Left cardiac atrium (tissue), 4 donors: ENCODE measurements around the gene FGFR3. TPM values are rescaled to one million over a fixed set of nuclear protein-coding genes. Genes with fewer than 3 reads are reported as not detected.

Experiments
- ATAC-seq, 2 donors: fragments of 200-7000 bp; cut with Tn5 transposase; one replicate each; pipeline ENCODE4 v1.9.1; 2020; ENCODE audit warnings: mild to moderate bottlenecking in 2 of 2, moderate library complexity in 2 of 2
- DNase-seq: peaks from one replicate; pipeline ENCODE4 v3.0.0-alpha.2; 2020
- intact Hi-C, 2 donors: fragments of 100-400 bp; cut with DNase I; formaldehyde crosslinking; loops; one replicate each; pipeline versions ENCODE4 v1.14.1 to v1.15.1; 2022 to 2023
- total RNA-seq, 2 donors: library from RNA; stranded (reverse); fragmentation: NEBNext Ultra II Directional; extraction: Animal tissue kit (Norgen Biotek cat#: 25700); gene quantifications; one replicate each; pipeline ENCODE4 v1.2.1, GENCODE V29; 2021
- donor health status: DM: no; HTN: yes; CAD: no.
- donor health status: DM: no; HTN: yes; CAD: no; lungs with severe emphysema.
- donor health status: DM: yes; HTN: yes; CAD: no.
- donor health status: Dilated cardiomyopathy.

Gene FGFR3
- total RNA-seq, 2 donors from 2014 or later = 1.6 to 5.4 TPM

DNA sequence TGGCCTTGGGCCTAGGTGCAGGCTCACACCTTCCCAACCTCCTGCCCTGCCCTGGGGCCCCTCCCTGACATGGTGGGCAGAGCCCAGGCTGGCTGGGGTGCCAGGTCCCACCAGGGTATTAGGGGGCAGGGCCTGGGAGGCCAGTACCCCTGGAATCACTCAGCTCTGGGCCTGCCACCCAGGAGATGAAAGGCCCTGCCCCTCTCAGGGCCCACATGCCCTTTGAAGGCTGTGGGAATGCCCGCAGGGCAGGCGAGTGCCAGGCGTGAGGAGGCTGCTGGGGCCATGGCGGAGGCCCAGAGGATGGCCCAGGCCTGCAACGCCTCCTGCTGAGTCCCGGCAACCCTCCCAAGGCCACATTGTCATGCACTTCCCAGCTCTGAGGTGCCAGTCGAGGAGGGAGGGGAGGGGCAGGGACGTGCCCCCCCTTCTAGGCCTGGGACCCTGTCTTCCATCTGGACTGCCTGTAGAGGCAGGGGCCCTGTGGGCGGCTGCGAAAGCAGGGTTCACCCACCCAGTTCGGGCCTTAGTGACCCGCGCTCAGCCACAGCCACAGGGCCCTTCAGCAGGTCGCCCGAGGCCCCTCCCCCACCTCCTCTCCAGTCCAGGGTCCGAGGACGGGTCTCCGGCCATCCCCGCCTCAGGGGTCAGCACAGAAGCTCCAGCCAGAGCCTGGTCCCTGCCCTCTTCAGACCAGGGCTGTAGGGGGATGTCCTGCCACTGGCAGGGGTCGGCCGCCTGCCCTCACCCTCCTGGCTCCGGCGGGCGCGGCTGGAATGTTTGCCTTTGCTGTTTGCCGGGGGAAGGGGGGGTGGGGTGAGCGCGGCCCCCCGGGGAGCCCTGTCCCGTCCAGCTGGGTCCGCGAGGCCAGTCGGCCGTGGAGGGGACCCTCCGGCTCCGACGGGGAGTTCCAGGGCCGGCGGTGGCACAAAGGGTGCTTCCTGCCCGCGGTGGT is 26.7 kb upstream of the FGFR3 start:
- intact Hi-C loops = no loop called here
- DNase-seq (no peak), ATAC-seq (no peak)

DNA sequence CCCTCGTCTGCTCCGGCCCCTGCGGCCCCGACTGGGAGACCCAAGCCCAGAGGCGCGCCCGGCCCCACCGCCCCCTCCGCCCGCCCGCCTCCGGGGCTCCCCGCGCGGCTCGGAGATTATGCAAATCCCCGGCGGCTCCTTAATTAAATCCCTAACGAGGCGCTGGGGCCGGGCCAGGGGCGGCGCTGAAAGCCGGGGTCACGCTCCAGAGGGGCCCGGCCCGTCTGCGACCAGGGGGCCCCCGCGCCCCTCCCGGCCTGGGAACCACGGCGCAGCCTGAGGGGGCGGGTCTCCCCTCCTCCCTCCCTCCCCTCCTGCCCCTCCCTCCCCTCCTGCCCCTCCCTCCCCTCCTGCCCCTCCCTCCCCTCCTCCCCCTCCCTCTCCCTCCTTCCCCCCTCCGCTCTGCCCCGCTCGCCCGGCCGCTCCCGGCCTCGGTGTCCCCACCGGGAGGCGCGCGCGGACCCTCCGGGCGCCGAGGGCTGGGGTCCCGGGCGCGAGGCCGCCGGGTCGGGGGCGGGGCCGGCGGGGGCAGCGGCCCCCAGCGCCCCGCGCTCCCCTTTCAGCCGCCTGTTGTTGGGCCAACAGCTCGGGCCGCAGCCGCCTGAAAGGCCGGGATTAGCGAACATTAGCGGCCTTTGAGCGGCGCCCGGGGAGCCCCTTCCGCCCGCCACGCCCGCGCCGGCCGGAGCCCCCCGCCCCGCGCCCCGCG is 25.9 kb upstream of the FGFR3 start:
- intact Hi-C loops = no loop called here
- DNase-seq (no peak), ATAC-seq (peak; percentile 2 to 21)

DNA sequence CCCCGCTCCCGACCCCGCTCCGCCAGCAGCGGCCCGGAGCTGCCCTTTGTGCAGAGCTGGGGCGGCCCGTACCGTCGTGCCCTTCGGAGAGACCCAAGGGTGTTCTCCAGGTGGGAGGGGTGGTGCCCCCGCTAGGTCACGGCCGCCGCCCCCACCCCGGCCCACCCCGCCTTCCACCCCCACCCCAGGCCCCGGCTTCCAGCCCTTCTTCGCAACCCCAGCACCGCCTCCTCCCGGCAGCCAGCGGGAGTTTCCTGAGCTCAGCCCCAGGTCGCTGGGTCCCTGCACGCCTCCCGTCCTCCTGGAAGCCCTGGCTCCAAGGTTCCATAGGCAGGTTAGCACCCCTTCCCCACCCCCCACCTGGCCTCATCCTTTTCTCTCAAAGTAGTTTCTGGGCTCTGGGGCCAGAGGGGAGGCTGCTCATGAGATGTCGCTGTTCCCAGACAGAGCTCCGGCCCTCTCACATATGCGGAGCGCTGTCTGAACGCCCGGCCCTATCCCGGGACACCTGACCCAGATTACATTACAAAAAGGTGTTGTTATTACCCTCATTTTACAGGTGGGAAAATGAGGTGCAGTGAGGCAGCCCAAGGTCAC is 25.2 kb upstream of the FGFR3 start:
- intact Hi-C loops = no loop called here
- DNase-seq (no peak), ATAC-seq (no peak)

DNA sequence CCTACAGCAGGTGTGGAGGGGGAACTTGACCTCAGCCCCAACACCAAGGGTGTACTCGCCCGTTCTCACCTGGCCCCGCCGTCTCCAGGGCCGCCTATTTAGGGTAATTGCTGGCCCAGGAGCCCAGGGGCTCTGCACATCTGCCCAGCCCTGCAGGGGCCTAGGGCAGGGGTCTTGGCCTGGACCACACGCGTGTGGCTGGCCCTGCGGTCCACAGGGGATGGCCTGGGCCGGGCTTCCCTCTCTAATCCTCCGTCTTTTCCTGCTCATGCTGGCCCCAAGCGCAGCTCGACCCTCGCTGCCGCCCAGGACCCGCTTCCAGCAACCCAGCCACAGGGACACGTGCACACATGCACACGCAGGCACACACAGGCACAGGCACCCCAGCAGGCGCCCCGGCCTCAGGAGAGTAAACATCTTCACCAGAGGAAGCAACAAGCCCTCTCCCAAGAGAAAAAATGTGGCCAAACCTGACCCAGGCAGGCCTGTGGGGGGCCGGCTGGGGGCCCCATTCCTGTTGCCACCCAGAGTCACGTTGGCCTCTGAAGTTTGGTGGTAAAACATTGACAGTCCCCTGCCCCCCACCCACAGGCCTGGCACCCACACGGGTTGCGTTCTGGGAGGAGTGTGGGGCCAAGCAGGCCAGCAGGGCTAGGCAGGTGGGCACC is 24.6 kb upstream of the FGFR3 start:
- DNase-seq (no peak), ATAC-seq (no peak)
- intact Hi-C loops = no loop called here

DNA sequence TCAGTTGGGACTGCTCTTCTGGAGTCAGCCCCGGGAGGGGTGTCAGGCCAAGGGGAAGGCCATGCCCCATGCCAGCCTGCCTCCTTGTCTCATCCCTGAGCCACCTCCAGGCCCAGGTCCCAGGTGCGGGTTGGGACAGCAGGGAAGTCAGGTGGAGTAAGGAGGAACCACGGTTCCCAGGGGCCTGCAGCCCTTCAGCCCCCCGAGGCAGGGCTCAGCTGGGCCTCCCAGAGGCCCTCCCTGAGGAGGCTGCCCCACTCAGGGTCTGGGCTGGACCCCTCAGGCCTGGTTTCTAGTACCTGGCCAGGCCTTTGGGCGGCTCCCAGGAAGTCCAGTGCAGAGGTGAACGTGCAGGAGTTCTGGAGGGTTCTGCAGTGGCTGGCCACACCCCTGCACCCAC is 23.4 kb upstream of the FGFR3 start:
- DNase-seq (no peak), ATAC-seq (no peak)
- intact Hi-C loops = no loop called here

DNA sequence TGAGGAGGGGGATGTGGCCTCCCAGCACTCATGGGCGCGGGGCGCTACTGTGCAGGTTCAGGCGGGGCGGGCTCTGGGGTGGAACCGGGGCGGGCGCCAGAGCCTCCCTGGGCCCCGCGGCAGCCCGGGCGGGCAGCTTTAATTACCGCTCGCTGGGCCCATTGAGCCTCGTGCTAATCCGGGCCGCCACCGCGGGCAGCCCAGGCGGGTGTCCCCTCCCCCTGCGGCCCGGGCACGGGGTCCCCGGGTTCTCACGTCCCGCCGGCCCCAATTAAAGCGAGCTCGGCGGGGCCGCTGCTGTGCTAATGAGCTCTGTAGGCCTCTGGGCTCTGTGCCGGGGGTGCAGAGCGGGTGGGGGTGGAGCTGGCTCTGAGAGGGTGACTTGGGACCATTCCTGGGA is 22.8 kb upstream of the FGFR3 start:
- ATAC-seq (no peak), DNase-seq (no peak)
- intact Hi-C loops = no loop called here

DNA sequence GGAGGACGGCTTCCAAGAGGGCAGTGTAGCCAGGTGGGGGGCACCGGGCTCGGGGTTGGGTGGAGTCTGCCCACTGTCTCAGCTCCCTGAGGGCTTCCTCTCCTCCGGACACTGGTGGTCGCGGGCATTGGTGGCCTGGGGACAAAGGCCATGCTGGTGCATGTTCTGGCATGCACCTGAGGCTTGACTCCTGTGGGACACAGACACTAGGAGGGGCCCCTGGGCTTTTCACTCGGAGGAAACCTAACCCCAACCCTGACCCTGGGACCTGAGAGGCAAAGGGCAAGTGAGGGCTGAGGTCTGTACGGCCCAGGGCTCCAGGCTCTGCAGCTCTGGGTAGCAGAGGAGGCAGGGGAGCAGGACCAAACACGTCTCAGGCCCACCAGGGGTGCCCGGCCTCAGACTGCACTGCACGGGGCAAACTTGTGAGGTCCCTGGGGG is 22.3 kb upstream of the FGFR3 start:
- intact Hi-C loops = no loop called here

DNA sequence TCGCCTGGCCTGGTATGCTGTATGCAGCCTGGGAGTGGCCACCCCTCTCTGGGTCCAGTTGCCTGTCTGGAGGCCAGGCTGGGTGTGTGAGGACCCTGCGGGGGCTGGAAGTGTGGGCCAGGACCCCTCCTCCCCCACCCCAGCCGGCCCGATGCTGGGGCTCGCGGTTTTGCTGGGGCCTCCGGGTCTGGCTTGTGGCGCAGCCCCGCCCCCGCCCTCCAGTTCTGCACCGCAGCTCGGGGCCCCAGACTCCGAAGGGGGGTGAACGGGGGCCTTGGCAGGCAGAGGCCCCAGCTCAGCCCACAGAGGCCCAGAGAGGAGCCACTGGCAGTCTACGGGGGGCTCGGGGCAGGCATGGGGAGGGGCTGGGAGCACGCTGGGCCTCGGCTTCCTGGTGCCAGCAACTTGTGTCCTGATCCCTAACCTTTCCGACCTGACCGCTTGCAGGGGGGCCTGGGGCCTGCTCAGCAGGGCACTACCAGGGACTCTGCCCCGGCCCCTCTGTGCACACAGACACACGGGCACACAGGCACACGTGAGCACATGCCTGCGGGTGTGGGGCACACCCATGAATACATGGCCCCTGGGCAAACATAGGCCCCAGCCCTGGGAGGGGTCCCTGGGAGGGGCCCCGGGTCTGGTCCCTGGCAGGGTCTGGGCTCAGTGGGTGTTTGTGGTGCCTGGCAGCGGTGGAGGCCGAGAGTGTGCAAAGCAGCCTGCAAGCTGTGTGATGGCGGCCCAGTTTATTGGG is 21.4 kb upstream of the FGFR3 start:
- intact Hi-C loops = no loop called here
- no peak for DNase-seq
- ATAC-seq = no peak

More for the DNA sequence above, 22.3 kb upstream of the FGFR3 start:
- DNase-seq = no peak
- ATAC-seq = no peak

DNA sequence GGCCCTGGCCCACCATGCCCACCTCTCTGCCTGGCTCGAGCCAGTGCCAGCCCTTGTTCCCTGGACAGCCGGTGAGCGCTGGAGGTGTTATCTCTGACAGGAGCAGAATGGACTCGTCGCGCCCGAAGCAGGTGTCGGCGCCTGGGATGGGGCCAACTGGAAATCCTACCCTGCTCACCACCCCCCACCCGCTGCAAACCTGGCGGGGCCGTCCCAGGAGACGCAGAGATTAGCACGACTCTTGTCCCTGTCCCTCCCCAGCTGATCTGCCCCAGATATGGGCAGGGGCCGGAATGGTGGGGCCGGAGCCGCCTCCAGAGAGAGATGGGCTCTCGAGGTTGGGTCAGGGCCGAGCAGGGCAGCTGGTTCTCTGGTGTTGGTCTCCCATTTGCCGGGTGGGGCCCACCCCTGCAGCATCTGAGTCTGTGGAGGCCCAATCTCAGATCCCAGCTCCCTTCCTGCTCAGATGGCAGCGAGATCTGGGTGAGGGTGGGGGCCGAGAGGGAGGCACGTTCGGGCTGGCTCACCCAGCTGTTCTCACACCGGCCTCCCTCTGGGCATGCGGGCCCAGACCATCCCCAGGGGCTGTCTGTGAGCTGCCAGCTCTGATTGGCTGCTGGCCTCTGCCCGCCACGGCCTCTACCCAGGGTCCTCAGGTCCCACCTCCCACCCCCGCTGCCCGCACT is 20.1 kb upstream of the FGFR3 start:
- DNase-seq = no peak
- intact Hi-C loops = no loop called here
- no peak for ATAC-seq

DNA sequence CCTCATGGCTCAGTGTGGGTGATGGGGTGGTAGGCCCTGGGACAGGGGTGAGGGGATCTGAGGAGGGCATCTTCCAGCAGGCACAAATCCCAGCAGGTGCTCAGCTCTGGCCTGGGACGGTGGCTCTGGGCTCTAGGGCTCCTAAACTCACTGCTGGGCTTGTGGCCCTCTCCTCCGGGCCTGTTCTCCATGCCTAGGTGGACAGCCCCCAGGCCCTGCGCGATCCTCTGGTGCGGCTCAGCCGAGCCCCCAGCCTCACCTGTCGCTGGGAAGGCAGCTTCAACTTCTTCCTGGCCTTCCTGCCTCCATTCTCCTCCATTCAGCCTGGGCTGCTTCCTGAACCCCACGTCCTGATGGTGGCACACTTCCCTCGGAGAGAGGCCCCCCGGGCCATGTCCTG is 19.3 kb upstream of the FGFR3 start:
- DNase-seq (no peak), ATAC-seq (no peak)
- intact Hi-C loops = no loop called here

DNA sequence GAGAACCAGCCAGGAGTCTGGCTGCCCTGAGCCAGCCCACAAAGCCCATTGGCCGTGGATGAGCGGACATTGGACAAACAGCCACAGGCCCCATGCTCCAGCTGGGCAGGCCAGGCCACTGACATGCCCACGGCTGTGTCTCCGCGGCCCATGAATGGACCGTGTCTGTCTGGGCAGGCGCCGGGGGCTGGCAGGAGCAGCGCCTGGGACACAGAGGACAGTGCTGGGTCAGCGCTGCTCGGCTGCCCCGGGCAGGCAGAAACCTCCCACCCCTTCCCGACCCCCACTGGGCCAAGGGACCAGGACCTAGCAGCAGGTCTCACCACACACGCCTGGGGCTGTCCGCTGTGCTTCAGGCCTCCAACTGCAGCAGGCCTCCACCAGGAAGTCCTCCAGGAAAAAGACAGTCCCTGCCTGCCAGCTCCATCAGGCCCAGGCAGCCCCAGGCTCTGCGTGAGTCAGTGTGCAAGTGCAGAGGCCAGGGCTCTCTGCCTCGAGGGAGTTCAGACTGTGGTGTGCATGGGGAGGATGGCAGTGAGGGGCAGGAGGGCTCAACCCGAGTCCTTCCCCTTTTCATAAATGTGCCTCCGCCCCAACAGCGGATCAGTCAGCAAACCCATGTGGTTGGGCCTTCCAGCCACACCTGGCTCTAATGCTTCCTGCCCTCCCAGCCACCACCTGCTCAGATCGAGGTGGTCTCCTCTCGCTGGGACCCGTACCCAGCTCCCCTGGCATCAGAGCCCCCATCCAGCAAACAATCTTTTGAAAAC is 17.2 kb upstream of the FGFR3 start:
- intact Hi-C loops = no loop called here
- DNase-seq (no peak), ATAC-seq (no peak)

DNA sequence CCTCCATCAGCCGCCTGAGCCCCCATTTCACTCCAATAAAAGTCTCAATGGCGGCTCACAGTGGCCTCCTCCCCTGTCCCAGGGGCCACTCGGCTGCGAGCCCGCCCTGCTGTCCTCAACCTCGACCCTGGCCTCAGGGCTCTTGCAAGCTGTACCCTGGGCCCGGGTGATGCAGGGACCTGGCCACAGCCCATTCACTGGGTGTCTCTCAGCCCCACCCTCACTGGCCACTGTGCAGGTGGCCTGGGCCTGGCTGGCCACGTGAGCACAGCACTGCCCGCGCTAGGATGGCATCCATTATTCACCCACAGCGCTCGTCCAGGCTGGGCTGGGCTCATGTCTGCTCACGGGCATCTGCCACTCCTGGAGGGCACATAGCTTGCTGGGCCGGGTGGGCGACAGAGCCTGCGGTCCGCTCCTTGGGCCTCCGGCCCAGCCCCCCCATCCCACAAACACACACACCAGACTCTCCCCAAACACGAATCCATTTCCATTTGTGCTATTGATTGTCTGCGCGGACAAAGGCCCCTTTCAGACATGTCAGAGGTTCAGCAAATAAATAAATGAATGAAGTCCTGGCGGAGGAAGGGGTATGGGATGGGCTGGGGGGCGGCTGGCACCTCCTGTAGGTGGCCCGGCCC is 16.5 kb upstream of the FGFR3 start:
- intact Hi-C loops = no loop called here
- DNase-seq = no peak
- no peak for ATAC-seq

DNA sequence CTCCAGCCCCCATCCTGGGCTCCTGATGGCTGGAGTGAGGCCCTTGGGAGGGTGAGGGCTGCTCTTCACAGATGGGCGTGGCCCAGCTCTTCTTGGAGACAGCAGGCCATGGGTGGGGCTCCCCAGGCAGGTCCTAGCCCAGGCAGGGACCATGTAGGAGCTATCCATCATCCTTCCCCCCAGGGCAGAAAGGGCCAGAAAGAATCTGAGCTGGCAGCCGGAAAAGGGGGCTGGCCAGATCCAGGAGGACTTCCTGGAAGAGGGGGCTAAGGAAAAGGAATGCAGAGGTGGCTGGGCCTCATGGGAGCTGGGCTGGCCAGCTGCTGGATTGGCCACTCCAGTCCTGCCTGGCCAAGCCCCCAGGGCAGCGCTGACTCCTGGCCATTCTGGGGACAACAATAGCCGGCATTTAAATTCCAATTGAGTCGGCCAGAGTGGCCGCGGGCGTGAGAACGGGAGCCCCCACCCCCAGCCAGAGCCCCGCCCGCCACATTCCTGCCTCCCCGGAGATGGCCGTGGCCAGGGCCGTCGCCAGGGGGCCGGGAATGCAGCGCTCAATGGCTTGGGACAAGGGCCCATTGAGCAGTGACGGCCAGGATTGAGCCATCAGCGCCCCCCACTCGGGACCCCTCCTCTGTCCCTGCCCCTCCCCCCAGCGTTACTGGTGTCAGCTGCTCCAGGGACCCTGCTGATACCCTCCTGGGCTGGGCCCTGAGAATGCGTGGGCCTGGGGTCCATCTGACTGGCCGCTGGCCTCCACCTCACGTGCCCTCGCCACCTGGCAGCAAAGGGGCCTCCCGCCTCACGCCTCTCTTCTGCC is 15.1 kb upstream of the FGFR3 start:
- no peak for ATAC-seq
- DNase-seq = no peak
- intact Hi-C loops = no loop called here

DNA sequence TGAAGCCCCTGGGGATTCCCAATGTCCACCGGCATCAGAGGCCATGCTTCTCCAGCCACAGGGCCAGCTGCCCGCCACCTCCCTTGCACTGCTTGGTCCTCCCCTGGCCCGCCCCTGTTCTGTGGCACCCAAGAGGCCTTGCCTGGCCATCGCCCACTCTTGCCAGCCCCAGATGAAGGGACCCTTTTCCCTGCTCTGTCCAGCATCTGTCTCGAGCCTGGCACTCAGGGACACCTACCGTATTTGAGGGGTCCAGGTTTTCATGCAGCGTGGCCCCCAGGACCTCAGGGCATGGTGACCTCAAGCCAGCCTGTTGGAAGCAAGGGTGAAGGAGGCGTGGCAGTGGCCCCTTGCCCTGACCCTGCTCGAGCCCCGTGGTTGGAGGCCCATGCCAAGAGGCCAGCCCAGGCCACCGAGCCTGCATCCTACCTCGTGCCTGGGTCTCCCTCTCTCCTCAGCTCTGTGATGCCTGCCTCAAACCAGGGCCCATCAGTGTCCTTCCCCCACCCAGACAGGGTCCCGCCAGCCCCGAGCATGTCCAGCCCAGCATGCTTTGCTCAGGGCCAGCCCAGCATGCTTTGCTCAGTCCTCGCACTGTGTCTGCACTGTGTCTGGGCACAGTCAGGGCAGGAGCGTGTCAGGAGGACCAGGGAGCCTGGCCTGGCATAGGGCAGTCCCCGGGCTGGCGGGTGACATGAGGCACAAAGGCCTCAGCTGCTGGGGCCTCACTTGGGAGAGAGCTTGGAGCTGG is 14.3 kb upstream of the FGFR3 start:
- intact Hi-C loops = no loop called here
- ATAC-seq = no peak
- no peak for DNase-seq

DNA sequence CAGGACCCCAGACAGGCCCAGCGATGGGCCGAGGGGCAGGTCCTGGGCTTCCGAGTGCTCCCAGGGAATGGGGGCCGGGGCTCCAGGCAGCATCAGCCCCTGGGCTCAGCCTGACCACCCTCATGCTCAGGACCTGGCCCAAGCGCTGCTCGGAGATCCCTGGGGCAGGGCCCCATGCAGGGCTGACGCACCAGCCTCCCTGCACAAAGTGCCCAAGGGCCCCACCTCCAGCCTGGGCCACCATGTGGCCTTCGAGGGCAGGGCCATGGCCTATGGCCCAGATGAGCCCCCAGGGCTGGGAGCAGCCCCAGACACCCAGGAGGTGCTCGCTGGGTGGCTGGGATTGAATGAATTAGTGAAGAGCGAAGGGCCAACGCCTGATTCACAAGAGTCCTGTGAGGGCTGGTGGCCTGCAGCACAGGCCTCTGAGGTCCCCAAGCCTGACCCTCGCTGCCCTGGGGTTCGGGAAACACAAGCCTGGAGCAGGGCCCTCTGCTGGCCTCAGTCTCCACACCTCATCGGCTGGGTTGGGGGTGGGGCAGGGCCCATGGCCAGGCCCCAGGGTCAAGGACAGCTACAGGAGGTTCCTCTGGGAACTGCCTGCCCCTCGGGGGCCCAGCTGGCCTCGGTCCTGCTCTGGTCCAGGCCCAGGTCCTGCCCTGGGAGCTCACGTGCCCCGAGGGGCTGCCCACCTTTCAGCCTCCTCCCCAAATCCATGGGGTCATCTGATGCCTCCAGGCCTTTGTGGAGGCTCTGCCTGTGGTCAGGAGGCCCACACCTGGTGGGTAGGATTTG is 13.3 kb upstream of the FGFR3 start:
- no peak for DNase-seq
- ATAC-seq = no peak

More for the DNA sequence above, 13.3 kb upstream of the FGFR3 start:
- intact Hi-C loops = no loop called here
